Hepatic stellate cell (primary cell): Measurements from ENCODE around the gene S100Z.

ENCODE experiments used
- DNase-seq: peaks from one replicate; pipeline ENCODE4 v3.0.0; 2011; ENCODE audit warnings: low spot score

Gene S100Z

DNA sequence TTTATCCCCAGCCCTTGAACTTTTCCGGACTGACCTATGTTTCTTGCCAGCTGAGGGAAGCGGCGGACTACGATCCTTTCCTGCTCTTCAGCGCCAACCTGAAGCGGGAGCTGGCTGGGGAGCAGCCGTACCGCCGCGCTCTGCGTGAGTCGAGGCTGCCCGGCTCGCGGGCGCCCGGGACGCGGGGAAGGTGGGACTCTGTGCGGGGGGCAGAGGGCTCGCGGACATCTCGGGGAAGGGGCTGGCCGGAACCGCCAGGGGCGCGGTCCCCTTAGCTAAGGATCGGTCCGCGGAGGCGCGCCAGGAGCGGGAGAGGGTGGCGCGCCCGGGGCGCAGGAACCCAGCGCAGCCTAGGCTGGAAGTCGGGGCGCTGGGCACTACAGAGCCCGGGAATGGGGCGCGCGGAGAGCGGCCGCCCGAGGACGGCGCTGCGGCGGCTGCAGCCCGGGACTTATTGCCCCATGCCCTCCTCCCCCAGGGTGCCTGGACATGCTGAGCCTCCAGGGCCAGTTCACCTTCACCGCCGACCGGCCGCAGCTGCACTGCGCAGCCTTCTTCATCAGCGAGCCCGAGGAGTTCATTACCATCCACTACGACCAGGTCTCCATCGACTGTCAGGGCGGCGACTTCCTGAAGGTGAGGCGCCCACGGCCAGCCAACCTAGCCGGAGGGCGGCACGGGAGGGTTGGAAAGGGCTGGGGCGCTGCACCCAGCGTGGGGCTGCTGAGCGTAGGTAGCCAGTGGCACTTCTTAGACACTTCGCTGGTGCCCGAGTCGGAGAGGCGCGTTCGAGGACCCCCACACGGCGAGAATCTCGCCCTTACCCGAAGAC is 104.0 kb downstream of the S100Z start:
- DNase-seq: no peak

- no peak for DNase-seq
Measured at GRCh38 chr5:76954383-76954763, 104.6 kb downstream of the S100Z start.

DNA sequence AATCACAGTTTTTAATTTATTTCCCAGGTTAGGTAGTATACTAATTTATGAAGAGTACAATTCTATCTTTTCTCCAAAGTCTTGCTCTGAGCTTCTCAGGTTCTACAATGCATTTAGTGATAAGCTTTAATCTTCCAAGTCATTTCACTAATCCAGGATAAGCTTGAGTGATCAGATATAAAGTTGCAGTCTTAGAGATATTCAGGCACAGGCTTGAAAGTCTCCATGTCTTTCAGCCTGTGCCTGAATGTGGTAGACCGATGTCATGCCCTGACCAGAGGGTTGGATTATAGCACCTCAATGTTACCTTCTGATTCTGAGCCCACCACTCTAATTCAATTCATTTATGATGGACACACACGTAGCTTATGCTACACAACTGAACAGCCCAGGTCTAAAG is 106.2 kb downstream of the S100Z start:
- no peak for DNase-seq

DNA sequence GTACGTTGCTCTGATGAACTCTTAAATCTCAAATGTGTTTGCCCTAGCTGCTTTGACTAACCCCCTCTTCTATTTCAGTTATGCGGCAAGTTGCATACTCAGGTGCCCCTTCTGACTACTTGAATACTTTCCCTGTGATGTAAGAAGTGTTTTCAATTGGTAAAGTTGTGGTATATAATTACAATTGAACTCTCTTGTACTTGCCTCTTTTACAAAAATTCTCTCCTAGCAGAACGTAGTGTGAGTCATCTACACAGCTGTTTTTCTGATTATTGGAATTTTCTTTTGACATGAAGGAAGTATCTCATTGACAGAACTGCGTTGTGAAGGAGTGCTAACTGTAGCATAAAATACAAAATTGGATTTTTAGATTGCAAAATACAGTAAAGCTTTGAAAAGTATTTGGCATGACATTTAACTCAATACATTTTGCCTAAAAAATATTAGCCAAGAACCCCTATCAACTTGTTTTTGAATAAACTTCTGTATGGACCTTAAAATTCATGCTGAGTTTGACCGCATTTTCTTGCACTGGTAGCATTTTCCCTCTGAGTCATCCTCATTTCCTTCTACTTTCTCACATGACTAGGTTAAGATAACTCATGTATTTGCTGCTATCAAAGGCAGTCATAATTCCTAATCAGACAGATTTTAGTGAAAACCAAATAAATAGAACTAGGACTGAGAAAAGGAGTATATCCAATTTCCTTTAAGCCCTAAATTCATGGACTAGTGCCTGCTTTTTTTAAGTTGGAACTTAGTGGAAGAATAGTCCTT is 109.4 kb downstream of the S100Z start:
- no peak for DNase-seq

DNA sequence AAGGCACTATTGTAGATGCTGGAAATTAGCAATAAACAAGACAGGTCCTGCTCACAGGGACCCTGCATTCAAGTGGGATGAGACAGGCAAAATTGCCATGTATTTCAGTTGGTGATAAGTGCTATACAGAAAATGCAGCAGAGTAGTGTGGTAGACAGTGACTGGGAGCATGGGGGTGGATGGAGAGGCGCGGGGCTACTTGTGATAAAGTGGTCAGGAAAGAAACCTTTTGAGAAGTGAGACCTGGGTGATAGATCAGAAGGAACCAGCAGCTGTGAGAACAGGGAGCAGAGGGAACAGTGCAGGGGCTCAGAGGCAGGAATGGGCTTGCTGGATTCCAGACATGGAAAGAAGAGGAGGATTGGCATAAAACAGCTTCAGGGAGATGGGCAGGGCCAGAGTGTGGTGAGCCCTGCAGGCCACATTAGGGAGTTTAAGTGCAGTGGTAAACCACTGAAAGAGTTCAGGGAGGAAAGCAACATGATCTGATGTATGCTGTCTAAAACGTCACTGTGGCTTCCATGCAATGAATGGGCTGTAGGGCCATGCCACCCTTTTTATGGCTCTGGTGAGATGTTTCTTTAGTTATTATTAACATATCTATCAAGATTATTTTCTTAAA is 110.3 kb downstream of the S100Z start:
- no peak for DNase-seq

- no peak for DNase-seq
Measured at GRCh38 chr5:76964060-76964459, 114.2 kb downstream of the S100Z start.
